HG03460 (cell line): ENCODE data around the gene VAV2.
A peak's percentile ranks its signal among the peaks of the same experiment; 100 is the strongest.
"Not testable (repeated sequence)": the region's sequence is repeated elsewhere in the genome, so short reads cannot be mapped to it uniquely, and the experiment has no call there.

Experiments
- ATAC-seq: cut with Tn5 transposase; IDR thresholded peaks from one replicate; pipeline ENCODE4 v1.9.1; 2021; ENCODE audit not compliant: unreplicated experiment

The VAV2 gene

DNA sequence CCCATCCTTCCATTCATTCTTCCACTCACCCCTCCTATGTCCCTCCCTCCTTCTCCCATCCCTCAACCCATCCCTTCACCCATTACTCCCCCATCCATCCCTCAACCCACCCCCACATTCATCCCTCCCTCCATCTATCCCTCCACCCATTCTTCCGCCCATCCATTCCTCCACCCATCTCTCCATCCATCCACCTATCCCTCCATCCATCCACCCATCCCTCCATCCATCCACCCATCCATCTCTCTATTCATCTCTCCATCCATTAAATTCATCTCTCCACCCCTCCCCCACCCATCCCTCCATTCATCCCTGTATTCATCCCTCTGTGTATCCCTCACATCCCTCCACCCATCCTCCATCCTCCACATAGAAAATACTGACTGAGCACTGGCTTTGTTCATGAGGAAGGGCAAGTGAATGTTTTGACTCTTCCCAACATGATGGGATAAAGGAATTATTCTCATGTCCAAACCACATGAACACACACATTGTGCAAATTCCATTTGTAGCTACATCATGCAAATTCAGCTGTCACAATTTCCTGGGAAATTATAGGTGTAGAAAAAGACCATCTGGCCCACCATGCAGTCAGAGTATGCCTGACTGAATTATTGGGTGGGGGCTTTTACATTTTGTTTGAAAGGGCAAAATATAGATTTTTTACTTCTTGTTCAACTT is 6.9 kb upstream of the VAV2 start:
- ATAC-seq = no peak

DNA sequence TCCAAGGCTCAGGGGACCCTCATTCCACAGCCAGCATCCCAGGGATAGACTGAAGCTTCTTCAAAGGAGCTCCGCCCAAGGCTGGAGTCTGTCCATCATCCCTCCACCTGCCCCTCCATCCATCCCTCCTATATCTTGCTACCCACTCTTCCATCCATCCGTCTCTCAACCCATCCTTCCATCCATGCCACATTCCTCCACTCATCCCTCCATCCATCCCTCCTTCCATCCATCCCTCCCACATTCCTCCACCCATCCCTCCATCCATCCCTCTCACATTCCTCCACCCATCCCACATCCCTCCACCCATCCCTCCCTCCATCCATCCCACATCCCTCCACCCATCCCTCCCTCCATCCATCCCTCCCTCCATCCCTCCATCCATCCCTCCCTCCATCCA is 5.5 kb upstream of the VAV2 start:
- ATAC-seq = no peak

DNA sequence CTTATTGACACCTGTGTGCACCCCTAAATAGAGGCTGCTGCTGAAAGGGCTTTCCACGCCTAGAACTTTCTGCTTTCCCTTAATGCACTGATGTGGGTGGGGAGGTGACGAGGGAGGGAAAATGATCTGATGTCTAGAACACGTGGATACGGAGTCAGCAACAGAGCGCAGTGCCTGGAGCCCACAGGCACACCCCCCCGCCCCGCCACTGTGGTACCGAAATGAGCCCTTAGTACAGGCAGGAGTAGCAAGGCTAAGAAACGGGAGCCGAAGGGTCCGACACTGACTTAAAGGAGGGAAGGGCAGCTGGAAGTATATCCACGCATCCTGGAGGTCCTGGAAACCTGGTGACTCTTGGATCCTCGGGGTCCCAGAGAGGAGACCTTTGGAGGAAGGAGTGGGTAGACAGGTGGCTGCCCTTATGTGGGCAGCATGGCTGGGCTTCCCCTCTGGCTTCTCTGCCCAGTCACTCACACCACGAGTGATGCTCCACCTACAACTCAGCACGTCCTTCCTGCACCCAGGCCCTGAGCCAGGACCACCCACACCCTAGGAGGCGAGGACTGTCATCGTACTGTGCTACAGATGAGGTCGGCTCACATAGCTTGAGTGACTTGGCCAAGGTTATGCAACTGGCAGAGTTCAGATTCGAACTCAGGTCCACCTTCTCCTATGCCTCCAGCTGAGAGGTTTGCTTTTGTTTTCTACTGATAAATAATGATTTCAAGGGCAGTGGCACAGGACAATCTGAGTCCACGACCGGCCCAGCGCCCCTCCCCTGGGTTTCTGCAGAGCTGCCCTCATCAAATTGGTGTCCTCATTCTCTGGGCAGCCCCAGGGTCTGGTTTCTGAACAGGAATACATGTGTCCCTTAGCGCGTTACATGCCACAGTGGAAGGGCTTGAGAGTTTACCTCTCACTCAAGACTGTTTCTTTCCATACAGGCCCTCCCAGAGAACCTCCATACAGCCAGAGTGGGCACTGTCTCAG is 4.7 kb upstream of the VAV2 start:
- ATAC-seq = no peak

DNA sequence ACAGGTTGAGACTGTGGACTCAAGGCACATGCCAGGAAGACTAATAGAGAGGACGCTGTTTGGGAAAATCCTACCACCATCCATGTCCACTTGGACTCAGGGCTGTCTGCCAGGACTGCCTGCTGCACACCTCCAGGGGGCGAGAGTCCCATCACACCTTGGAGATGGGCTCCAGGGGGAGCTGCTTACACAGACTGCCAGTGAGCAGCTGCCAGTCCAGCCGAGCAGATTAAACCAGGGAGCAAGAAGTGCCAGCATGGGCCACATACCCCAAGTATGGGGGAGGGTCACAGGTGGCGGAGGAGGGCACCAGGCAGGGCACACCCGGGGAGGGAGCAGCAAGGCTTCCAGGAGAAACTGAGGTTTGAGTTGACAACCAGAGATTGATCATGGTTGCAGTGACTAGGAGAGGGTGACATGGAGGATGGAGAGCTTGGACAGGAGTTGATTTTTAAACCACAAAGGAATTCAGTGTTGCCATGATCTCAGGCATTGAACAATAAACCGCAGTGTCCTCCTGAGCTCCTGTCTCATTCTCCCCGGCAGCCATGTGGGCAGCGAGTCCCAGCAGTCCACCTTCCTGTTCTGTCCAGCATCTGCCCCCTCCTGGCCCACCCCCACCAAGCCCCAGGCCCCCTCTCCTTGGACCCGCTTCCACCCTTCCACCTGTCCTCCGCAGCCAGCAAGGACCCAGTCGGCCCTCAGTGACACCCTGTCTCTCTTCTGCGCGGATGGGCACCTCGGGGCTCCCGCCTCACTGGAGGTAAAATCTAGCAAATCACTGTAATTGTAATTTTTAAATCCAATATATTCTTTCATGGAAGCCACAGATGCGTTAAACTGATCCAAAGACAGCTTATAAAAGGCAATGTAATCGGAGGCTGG is 3.1 kb upstream of the VAV2 start:
- no peak for ATAC-seq

DNA sequence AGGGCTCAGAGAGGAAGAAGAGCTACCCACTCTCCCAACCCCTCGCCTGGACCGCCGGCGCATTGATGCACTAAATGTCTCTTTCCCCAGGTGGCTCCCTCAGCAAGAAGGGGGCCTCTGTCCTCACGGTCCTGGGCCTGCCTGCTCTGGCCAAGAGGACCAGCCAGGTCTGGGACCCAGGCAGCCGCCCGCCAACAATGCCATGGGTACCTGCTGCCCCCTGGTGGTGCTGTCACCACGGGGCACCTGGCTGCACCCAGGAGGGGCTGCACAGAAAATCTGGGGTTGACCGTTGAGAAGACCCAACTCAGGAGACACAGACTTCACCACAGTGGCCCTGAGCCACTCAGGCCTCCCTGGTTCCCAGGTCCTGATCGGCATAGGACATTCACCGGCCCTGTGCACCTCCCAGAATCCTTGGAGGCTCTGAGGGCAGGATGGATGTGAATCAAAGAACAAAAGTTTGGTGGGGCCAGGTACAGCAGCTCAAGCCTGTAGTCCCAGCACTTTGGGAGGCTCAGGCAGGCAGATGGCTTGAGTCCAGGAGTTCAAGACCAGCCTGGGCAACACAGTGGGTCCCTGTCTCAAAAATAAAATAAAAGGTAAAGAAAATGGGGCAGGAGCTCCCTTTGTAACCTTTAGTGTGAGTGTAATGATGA is 2.4 kb upstream of the VAV2 start:
- ATAC-seq = no peak

DNA sequence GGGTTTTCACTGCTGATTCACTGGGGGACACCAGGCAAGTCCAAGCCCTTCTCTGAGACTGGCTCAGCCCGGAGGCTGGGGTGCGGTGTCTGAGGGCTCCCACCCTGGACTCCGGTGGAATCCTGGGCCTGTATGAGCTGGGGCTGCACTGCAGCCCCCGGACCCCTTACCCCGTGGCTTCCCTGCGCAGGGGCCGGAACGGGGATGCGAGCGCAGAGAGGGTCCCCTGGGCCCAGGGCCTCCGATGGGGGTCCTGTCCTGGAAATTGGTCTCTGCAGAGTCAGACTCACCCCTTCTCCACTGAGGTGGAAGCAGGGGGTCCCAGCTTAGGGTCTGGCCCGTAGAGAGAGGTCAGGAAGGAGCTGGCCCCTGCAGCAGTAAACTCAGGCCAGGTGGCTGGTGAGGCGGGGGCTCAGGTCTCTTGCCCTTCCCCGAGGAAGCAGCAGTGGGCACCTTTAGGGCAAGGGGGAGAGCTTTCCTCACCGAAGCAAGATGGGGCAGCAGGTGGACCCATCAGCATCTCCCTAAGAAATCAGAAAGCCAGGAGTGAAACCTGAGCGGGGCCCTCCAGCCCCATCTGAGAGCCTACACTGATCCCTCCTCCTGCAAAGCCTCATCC is 1.6 kb upstream of the VAV2 start:
- no peak for ATAC-seq

DNA sequence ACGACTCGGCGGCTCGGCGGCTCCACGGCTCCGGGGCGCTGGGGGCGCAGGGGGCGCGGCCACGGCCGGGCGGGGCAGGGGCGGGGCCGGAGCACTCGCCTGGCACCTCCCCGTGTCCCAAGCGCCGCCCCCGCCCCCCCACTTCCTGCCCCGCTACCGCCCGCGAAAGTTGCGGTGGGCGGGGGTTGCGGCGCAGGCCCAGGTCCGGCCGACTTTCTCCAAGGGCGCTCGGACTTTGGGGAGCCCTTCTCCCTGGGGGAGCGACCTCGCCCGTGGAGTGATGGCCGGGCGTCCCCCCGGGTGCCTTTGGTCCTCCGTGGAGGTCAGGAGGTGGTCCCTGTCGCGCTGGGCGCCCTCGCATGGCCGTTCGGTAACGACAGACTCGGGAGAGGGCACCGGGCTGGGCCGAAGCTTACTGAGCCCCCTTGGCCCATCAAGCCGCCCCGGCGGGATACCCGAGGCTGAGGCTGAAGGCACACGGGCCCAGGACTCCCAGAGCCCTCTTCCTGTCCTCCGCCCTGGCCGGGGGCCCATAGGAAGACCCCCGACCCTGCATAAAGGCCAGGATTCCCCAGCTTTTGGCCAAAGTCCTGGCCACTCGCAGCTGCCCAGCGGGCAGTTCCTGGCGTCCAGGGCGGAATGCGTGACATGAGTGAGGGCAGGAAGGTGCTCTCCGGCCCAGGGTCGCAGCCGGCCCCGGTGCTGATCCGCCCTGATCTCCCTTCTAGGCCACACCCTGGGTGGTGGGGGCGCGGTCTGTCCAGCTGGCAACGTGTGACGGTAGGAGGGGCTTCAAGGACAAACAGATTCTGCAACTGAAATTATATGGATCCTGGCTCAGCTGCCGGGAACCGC is 883 bp upstream of the VAV2 start:
- ATAC-seq = peak; percentile 47

DNA sequence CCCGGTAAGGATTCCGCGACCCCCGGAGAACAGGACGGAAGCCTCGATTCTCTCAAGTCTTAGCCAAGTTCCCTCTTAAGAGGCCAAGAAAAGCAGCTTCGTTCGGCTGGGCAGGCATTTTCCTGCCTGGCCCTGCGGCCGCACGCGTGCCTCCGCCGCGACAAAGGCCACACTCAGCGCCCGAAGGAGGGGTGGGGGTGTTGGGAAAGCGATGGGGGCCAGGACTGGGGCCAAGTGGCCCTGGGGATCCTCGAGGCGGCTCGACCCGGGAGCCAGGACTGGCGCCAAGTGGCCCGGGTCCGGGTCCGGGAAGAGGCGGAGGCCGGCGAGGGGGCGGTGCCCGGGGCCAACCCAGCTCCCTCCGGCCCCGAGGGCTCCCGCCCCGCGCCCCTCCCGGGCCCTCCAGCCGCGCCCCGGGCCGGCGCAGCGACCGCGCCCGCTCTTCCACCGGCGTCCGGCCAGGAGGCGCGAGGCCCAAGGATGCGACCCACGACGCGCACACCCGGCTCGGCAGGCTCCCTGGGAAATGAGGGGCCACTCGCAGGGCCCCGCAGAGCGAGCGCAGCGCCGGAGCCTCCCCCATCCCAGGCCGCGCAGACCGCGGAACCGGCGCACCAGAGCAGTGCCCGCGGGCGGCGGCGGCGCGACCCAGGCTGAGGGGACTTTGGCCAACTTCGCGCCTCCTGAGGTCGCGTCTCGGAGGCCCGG is 756 bp downstream of the VAV2 start:
- no peak for ATAC-seq

DNA sequence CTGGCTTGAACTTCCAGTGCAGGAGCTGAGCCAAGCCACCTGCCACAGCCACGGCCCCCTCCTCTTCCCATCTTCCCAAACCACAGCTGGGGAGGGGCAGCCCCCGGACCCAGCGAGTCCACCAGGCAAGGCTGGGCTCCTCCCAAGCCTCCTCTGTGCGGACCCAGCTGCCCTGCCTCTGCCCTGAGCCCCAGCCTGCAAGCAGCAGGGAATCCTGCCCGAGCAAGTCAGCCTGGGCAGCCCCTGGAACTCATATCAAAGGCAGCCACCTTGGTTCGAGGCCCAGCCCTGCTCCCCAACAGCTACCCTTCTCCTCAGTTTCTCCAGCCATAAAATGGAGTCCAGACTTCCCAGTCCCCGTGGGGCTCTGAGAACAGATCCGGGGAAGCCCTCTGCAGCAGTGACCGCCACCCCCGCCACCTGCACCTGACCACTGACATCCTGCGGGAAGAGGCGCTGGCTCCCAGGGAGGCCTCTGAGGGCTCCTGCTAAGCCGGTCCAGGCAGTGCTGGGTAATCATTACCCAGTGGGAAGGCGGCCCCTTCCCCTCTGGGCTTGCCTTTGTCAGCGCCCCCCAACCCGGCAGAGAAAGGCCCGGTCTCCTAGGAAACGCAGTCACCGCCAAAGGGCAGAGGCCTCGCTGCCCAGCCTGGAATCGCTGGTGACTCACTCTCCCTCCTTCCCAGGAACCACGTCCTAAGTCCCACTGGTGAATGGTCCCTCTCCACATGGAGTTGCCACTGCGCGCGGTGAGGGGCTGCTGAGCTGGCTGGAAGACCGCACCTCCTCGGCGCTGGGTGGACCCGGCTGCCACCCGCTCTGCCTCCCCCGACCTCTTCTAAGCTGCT is 1.5 kb downstream of the VAV2 start:
- ATAC-seq = no peak

DNA sequence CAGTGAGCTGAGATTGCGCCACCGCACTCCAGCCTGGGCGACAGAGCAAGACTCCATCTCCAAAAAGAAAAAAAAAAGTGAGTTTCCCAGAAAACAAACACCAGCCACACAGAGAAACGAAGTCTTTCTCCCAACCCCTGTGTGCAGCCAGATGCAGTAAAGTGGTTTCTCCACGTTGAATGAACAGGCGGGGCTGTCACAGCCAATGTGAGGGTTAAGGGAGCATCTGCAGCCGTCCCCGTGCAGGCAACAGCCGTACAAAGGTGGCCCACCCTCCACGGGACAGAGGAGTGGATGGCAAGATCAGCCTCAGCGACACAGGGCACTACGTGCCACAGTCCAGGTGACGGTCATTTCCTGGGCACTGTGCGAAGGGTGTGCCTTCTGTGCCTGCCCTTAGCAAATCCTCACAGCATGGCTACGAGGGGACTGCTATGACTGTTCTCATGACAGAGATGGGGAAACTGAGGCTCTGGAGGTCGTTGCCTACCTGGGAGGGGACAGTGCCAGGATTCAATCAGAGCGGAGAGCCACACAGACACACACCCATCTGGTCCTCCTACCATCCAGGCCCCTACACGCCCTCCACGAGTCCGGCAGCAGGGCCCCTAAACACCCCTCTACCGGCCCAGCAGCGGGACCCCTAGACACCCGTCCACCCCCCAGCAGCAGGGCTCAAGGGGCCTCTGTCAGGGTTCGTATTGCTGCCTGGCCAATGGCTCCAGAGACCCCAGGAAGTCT is 2.3 kb downstream of the VAV2 start:
- no peak for ATAC-seq

DNA sequence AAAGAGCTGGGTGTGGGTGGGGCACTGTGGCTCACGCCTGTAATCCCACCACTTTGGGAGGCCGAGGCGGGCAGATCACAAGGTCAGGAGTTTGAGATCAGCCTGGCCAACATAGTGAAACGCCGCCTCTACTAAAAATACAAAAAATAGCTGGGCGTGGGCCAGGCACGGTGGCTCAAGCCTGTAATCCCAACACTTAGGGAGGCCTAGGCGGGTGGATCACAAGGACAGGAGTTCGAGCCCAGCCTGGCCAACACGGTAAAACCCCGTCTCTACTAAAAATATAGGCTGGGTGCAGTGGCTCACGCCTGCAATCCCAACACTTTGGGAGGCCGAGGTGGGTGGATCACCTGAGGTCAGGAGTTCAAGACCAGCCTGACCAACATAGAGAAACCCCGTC is 3.4 kb downstream of the VAV2 start:
- ATAC-seq = not testable (repeated sequence)

DNA sequence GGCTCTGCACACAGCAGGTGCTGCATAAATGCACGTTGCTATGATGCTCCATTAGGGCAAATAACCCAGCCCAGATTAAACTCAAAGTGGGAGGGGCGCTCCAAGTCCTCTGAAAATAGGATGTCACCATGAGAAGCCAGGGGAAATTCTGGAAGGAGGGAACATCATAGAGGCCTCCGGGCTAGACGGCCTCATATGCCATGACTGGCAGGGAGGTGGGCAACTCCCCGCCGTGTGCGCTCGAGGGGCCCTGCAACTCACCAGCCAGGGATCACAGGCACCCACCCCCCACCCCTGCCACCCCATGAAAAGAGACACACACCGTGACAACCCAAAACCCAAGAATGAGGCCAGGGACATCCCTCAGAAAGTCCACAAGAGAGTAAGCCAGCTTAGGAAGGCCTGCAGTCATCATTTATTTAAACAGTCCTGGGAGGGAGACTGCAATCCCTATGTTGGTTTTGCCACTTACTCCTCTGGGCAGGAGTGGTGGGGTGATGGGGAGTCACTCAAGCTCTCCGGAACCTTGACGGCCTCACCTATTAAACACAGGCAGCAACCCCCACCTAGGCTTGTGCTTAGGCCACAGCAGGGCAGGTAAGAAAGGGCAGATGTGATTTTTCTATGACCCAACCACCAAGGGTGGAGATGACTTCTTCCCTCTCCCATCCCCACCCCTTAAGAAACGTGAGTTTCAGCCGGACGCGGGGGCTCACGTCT is 4.0 kb downstream of the VAV2 start:
- no peak for ATAC-seq

DNA sequence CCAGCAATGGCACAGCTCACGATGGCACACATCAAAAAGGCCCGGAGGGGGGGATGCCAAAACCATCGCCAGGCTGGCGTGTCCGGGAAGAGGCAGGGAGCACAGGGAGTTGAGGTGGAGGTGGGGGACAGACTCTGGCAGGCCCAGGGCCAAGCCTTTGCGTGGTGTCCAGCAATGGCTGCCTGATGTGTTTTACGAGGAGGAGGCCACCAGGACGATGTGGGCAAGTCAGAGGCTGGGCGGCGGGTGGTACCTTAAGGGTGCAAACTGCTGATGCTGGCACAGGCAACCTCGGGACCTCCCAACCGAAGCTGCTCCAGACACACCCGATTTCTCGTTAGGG is 4.7 kb downstream of the VAV2 start:
- ATAC-seq = no peak

DNA sequence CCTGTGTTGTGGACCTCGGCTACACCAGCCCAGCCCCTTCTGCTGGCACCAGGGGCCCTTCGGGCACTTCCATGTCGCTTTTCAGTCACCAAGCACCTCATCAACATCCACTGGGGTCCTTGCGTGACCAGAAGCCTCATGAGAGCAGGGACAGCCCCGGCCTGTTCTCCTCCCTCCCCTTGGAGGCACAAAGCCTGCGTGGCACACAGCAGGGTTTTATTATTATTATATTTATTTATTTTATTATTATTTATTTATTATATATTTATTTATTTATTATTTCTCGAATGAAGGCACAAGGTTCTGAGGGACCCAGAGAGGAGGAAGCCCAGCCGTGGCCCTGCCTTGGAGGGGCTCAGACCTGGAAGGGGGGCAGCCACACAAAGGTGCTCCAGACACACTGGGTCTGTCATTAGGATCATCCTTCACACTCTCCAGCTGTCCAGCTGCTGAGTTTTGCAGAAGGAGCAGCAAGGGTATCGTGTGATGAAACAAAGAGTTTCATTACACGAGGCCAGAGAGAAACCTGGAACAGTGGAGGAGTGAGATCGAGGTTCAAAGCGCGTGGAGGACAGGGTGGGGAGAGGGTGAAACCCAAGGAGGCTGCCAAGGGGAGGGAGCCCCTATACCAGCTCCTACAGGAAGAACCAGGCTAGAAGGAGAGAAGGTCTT is 5.2 kb downstream of the VAV2 start:
- no peak for ATAC-seq

DNA sequence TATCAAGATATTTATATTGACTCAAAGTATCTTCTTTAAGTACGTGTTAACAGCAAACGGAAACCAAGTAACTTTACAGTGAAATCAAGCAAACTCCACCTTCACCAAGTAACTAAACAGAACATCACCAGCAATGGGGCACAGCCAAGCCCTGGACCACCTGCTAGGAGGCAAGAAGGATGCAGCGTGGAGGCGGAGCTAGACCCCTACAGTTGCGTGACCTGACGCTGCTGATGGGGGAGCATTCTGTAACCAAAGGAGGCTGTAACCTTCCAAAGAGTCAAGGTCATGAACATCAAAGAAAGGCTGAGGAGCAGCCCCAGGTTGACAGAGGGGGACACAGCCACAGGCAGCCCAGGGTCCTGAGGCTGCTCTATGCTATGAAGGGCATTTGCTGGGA is 6.1 kb downstream of the VAV2 start:
- no peak for ATAC-seq
